Right hindlimb (tissue), 1 donor: ENCODE measurements around the gene BLM.

Experiments used
- DNase-seq: peaks from one replicate; pipeline ENCODE4 v3.0.0-alpha.2; 2018

The BLM gene

DNA sequence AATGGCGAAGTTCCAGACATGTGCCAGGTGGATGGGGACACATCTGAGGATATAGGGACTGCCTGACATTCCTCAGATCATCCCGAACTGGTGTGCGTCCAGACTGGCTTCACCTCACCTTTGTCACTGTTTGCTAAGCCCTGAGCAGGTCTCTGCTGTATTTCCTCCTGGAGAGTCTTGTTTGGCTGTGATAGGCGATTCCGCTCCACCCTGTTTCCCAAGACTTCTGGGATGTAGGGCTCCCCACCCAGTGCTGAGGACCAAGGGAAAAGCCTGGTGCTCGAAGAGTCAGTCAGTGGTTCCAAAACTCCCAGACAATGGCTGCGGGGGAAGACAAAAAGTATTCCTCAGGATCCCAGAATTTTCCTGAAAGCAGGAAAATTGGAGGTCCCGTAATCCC is 140.2 kb downstream of the BLM start:
- no peak for DNase-seq

DNA sequence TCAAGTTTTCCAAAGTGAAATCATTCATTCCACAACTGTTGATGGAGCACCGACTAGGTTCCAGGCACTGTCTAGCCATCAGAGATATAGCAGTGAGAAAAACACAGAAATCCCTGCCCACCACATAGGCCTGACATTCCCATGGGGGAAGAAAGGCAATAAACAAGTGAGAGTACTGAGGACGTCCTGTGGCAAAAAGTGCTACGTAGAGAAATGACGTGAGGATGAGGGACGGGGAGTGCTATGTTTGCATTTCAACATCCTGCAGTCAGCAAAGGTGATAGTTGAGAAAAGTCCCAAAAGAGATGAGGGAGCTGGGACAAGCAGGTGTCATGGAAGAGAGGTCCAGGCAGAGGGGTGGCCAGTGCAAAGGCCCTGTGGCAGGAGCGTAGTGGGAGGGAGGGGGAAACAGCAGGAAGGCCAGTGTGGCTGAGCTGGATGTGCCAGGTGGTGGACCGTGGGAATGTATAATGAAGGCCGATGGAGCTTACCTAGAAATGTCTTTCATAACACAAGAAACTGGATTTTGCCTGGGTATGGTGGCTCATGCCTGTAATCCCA is 140.8 kb downstream of the BLM start:
- DNase-seq: no peak

DNA sequence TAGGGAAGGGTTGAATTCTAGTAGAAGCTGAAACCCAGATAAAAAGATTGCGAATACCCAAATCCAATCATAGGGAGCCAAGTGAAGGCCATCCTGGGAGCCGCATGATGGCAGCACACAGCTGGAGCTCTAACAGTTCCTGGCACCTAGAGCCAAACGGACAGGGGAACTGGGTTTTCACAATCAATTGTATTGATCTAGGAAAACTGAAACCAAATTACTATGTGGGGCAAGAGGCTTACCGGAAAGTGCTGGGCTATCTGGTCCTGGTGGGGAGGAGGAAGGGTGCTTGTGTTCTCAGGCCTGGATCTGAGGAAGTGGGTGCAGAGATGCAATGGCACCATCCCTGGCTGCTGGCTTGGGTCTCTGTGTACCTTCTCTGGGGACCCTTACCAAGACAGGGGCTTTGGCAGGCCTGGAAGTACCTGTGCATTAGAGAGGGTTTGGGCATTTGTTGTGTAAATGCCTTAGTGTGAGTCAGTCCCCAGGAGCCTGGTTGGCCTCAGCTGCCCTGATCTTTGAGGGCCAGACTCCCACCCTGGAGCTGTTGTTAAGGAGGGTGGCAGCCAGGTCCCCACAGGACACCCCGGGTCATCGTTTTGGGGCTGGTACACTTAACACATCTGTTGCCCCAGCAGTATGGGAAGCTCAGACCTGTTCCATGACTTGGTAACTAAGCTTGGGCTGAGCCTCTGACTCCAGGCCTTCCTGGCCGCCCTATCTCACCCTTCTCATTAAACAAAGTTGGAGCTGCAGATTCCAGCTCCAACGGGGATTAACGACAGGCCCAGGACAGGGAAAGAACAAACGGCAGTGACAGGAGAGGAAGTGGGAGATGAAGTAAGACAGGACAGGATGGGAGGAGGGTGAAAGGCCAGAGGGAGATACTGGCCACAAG is 142.3 kb downstream of the BLM start:
- DNase-seq: no peak

DNA sequence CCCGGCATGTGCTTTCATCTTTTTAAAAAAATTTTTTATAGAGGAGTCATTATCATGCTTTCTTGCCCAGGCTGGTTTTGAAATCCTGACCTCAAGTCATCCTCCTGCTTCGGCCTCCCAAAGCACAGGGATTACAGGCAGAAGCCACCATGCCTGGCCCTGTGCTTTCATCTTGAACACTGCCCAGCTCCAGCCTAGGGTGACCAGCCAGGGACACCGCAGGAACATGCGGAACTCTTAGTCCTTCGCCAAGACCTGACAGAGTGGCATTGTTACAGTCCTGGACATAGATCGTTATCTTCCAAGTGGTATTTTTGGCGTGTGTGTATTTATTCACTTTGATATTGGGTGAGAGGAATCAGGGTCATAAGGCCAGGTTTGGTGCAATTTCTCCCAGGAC is 143.3 kb downstream of the BLM start:
- no peak for DNase-seq

DNA sequence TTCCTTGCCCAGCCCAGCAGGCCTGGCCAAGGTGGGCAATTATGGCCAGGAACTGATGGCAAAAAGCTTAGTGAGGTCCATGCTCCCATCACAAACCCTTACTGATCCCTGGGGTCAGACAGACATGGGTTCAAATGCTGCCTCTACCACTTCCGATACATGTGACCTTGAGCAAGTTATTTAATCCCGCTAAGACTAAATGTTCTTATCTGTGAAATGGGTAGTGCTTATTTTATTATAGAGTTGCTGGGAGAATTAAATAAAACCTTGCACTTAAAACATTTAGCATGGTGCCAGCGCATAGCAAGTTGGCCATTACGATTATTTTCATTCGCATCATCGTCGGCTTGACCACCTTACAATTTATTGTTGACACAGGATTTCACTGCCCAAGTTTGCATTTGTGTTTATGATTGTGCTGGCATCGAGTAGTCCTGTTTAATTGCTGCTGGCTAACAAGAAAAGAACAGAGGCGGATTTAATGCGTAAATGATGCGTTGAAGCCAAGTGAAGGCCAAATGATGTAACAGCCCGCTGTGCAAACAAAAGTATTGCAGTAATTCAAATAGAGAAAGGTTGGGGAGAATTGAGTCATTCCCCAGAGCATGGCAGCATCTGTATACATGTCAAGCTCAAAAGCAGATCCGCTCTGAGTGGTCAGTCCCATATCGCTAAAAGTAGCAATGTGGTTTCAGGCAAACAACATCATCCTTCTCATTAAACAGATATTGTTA is 144.0 kb downstream of the BLM start:
- DNase-seq: no peak

- no peak for DNase-seq
These were observed 145.3 kb downstream of the BLM start for GRCh38 chr15:90862487-90862886.

- no peak for DNase-seq
These were observed 146.0 kb downstream of the BLM start for GRCh38 chr15:90862964-90863778.

DNA sequence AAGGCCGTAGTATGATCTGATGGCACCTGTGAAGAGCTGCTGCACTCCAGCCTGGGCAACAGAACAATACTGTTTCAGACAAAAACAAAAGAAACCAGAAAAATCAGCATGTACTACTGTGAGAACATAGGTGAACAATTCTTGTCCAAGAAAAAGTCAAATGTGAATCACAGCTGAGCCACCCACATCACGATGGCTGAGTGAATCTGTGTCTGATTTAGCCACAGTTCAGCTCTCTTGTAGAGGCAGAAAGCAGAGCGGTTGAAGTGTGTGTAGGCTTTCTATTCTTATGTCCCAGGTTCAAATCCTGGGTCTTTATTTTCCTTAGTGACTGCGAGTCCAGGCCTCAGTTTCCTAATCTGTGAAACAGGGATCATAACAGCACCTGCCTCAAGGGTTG is 146.8 kb downstream of the BLM start:
- DNase-seq: no peak

- DNase-seq: no peak
These were observed 147.4 kb downstream of the BLM start for GRCh38 chr15:90864507-90864906.

- no peak for DNase-seq
These were observed 148.6 kb downstream of the BLM start for GRCh38 chr15:90865702-90866101.
